Activated naive CD4-positive, alpha-beta T cell treated with anti-CD3 and anti-CD28 coated beads for 36 hours (primary cell): ENCODE measurements around the gene SLC35D3. TPM values are rescaled to one million over a fixed set of nuclear protein-coding genes. Genes with fewer than 3 reads are reported as not detected.
"Not testable (repeated sequence)": the region's sequence is repeated elsewhere in the genome, so short reads cannot be mapped to it uniquely, and the experiment has no call there.

Experiments used
- CTCF ChIA-PET: fragments of 350-600 bp; sonication (Branson Sonifier 250); formaldehyde crosslinking; loops from one replicate; lab custom pipeline; 2021; ENCODE audit warnings: antibody characterized with exemption; lab: Charles Lee
- DNase-seq: peaks from one replicate; pipeline ENCODE4 v3.0.0-alpha.2; 2020
- H3K27ac Mint-ChIP-seq: one replicate; pipeline ENCODE4 v1.8.0; 2021; ENCODE audit warnings: mild to moderate bottlenecking, mixed read lengths
- H3K27me3 Mint-ChIP-seq: one replicate; pipeline ENCODE4 v1.8.0; 2021; ENCODE audit warnings: low read depth, mixed read lengths
- H3K36me3 Mint-ChIP-seq: one replicate; pipeline ENCODE4 v1.8.0; 2021; ENCODE audit warnings: low read depth, mixed read lengths
- H3K4me1 Mint-ChIP-seq: one replicate; pipeline ENCODE4 v1.8.0; 2021; ENCODE audit warnings: low read depth, mixed read lengths
- H3K4me3 Mint-ChIP-seq: one replicate; pipeline ENCODE4 v1.8.0; 2021; ENCODE audit warnings: mild to moderate bottlenecking, moderate library complexity, mixed read lengths
- H3K9me3 Mint-ChIP-seq: one replicate; pipeline ENCODE4 v1.8.0; 2021; ENCODE audit warnings: mixed read lengths
- intact Hi-C: fragments of 100-400 bp; cut with micrococcal nuclease; formaldehyde crosslinking; loops from one replicate; pipeline ENCODE4 v1.15.1; 2023
- total RNA-seq, 2 experiments: library from RNA; stranded (reverse); gene quantifications; one replicate each; pipeline ENCODE4 v1.2.3, GENCODE V29; 2021

Gene SLC35D3
- total RNA-seq, 2 experiments from 2014 or later, result not detected

DNA sequence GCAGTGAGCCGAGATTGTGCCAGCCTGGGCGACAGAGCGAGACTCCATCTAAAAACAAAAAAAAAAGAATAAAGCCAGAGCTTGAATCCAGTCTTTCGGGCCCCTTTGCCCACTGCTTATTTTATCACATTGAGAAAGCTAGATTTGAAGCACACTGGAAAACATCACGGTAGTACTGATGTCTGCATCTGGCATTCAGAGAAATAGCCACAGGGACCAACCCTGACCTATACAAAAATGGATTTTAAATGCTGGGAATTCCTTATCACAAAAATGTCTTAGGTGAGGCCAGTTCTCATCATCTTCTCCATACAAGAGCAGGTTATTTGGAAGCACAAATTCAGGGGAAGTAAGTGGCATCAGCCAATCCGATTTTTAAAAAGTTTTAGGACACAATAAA, 49.5 kb downstream of the SLC35D3 start:
- Mint-ChIP-seq H3K27me3 (peaks cover 6% of the 10 kb centered on the region), H3K4me1 (no peaks in the 10 kb centered on the region), H3K27ac (no peak overlapping the region), H3K36me3 (no peaks in the 10 kb centered on the region), H3K4me3 (no peak overlapping the region), H3K9me3 (no peaks in the 10 kb centered on the region)
- CTCF ChIA-PET, result interaction anchor here (1.0 to 3.1 kb wide), 3 partner anchors 12 to 327 kb away, joined by 3 to 9 read pairs (median 3); no protein-coding TSS in a partner anchor
- no peak for DNase-seq
- intact Hi-C loops, result no loop called here

DNA sequence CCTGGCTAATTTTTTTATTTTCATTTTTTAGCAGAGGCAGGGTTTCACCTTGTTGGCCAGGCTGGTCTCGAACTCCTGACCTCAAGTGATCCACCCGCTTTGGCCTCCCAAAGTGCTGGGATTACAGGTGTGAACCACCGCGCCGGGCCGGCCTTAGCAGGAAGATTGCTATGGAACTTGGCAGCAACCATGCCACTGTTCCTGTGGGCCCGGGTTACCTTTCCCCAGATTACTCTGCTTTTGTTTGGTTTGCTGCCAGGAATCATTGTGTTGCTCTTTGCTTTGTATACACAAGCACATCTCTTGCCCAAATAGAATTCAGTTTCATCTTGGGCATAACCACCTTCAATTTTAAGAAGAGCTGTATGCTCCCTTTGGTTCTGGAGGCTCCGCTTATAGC, 51.7 kb downstream of the SLC35D3 start:
- DNase-seq, H3K27me3 Mint-ChIP-seq, CTCF ChIA-PET, H3K4me1 Mint-ChIP-seq, H3K4me3 Mint-ChIP-seq, intact Hi-C loops, H3K36me3 Mint-ChIP-seq, H3K27ac Mint-ChIP-seq, H3K9me3 Mint-ChIP-seq: not testable (repeated sequence)

Other genes starting within 250 kb of the SLC35D3 start
- gene MAP3K5, start 129.8 kb upstream of the SLC35D3 start, total RNA-seq, result 1 to 10 TPM; 9.4 to 9.7 TPM
- gene PEX7, start 99.7 kb upstream of the SLC35D3 start, total RNA-seq, result 1 to 10 TPM; 6.0 to 6.4 TPM
- not detected for gene IL20RA, start 122.7 kb downstream of the SLC35D3 start, total RNA-seq